GM12878 (cell line): ENCODE measurements around the gene RRBP1. TPM values are rescaled to one million over a fixed set of nuclear protein-coding genes. Genes with fewer than 3 reads are reported as not detected.

Experiments
- ATAC-seq: fragments of 200-7000 bp; cut with Tn5 transposase; 3 replicates; pipeline ENCODE4 v1.9.1; 2020; ENCODE audit warnings: mild to moderate bottlenecking, moderate library complexity
- BruUV-seq: library from RNA; stranded (reverse); fragments of 400-500 nt; replicated peaks from 2 replicates; lab custom pipeline; 2021; lab: Mats Ljungman, UMichigan
- CTCF ChIA-PET: fragments of 300-600 bp; sonication (Branson Sonifier 250); formaldehyde crosslinking; extraction: SDS; loops from one replicate; lab custom pipeline; 2021; ENCODE audit warnings: inconsistent platforms; lab: Yijun Ruan, JAX
- POLR2A ChIA-PET: fragments of 350-600 bp; formaldehyde crosslinking; extraction: SDS; loops from one replicate; lab custom pipeline; 2021; ENCODE audit warnings: inconsistent platforms; lab: Charles Lee
- RAD21 ChIA-PET: fragments of 300-600 bp; sonication (Branson Sonifier 250); formaldehyde crosslinking; loops from one replicate; lab custom pipeline; 2023; ENCODE audit warnings: antibody characterized with exemption; ENCODE audit not compliant: unreplicated experiment; lab: Charles Lee
- SMC1A ChIA-PET: fragments of 300-600 bp; sonication (Branson Sonifier 250); formaldehyde crosslinking; loops from one replicate; lab custom pipeline; 2023; ENCODE audit not compliant: unreplicated experiment, uncharacterized antibody; lab: Charles Lee
- DNase-seq: peaks from one replicate; pipeline ENCODE4 v3.0.0-alpha.2; 2011; ENCODE audit warnings: low read depth, low spot score
- FAIRE-seq: peaks from 3 replicates; lab custom pipeline; 2011; peaks lifted over from hg19 to GRCh38; lab: Jason Lieb, UNC
- H2AFZ ChIP-seq: 2 replicates; pipeline ENCODE4 v1.6.0; 2011; ENCODE audit warnings: low read depth, low read length, control low read depth; ENCODE audit not compliant: control insufficient read depth
- H3K27ac ChIP-seq: 2 replicates; pipeline ENCODE4 v1.5.1; 2011; ENCODE audit warnings: control low read depth; ENCODE audit not compliant: control insufficient read depth, insufficient read depth
- H3K27me3 ChIP-seq, 2 experiments: replicated peaks in 1 of 2; 2 replicates each; pipeline versions ENCODE4 v1.6.0 to v1.6.1; 2011; ENCODE audit warnings: low read length in 1 of 2; ENCODE audit not compliant: control insufficient read depth in 2 of 2, insufficient read depth in 2 of 2
- H3K36me3 ChIP-seq, 2 experiments: 2 replicates each; pipeline ENCODE4 v1.5.1; 2011; ENCODE audit warnings: low read length in 1 of 2; ENCODE audit not compliant: control insufficient read depth in 2 of 2, insufficient read depth in 2 of 2
- H3K4me1 ChIP-seq: 2 replicates; pipeline ENCODE4 v1.6.1; 2011; ENCODE audit warnings: mild to moderate bottlenecking, low read length, moderate library complexity, mixed read lengths; ENCODE audit not compliant: control insufficient read depth, insufficient read depth
- H3K4me2 ChIP-seq: 2 replicates; pipeline ENCODE4 v1.6.0; 2011; ENCODE audit warnings: control low read depth; ENCODE audit not compliant: control insufficient read depth, insufficient read depth
- H3K4me3 ChIP-seq: fragments of 200-600 bp; sonication (generic); 2 replicates; pipeline ENCODE4 v1.5.1; 2016
- H3K79me2 ChIP-seq: 2 replicates; pipeline ENCODE4 v1.6.0; 2011; ENCODE audit warnings: low read length; ENCODE audit not compliant: control insufficient read depth, insufficient read depth
- H3K9ac ChIP-seq: 2 replicates; pipeline ENCODE4 v1.8.0; 2011; ENCODE audit warnings: low read length, control low read depth, mixed read lengths; ENCODE audit not compliant: control insufficient read depth, insufficient read depth
- H3K9me3 ChIP-seq: replicated peaks from 3 replicates; pipeline ENCODE4 v1.5.1; 2011; ENCODE audit warnings: mild to moderate bottlenecking, low read length; ENCODE audit not compliant: control insufficient read depth, insufficient read depth
- H4K20me1 ChIP-seq: 2 replicates; pipeline ENCODE4 v1.6.0; 2011; ENCODE audit not compliant: control insufficient read depth, insufficient read depth
- EGR1 ChIP-seq, 2 experiments: IDR thresholded peaks; 1 replicate in 1 of 2; 2 replicates in 1 of 2; pipeline ENCODE4 v1.6.1; 2011 to 2012; ENCODE audit warnings: low read depth in 2 of 2, low read length in 2 of 2, borderline replicate concordance in 1 of 2, mild to moderate bottlenecking in 1 of 2, moderate library complexity in 1 of 2
- FOXK2 ChIP-seq: fragments of 450-650 bp; IDR thresholded peaks from 2 replicates; pipeline ENCODE4 v1.6.1; 2017; ENCODE audit warnings: mild to moderate bottlenecking, moderate library complexity
- GATAD2B ChIP-seq: fragments of 450-650 bp; conservative IDR thresholded peaks from 2 replicates; pipeline ENCODE4 v1.6.1; 2017; ENCODE audit warnings: low read depth, mild to moderate bottlenecking, moderate library complexity
- MEF2A ChIP-seq: IDR thresholded peaks from 2 replicates; pipeline ENCODE4 v1.6.1; 2011; ENCODE audit warnings: low read depth, mild to moderate bottlenecking, low read length, moderate library complexity; ENCODE audit not compliant: insufficient read depth
- SREBF2 ChIP-seq: IDR thresholded peaks from 2 replicates; pipeline ENCODE4 v1.6.1; 2012; ENCODE audit warnings: mild to moderate bottlenecking, low read length
- STAT1 ChIP-seq: fragments of 450-650 bp; conservative IDR thresholded peaks from 2 replicates; pipeline ENCODE4 v1.6.1; 2014; ENCODE audit warnings: antibody characterized with exemption, mild to moderate bottlenecking
- TARDBP ChIP-seq: IDR thresholded peaks from 2 replicates; pipeline ENCODE4 v1.6.1; 2016; ENCODE audit warnings: borderline replicate concordance
- WGBS: methylation state at CpG from one replicate; pipeline ENCODE4 v1.1.6; 2016; ENCODE audit warnings: low lambda C conversion rate; ENCODE audit not compliant: insufficient replicate concordance, insufficient coverage; ENCODE audit errors: missing lambda C conversion rate; 5-methylcytosine and 5-hydroxymethylcytosine counted together
- in situ Hi-C: fragments of 300-500 bp; cut with MboI; formaldehyde crosslinking; loops from 9 replicates; pipeline ENCODE4 v1.14.3; 2018; ENCODE audit warnings: mixed read lengths
- intact Hi-C: fragments of 100-400 bp; cut with micrococcal nuclease; formaldehyde crosslinking; loops from one replicate; pipeline ENCODE4 v1.14.2; 2022; ENCODE audit not compliant: unreplicated experiment
- polyA plus RNA-seq, 11 experiments: library from polyadenylated mRNA; depleted of rRNA in 4 of 11; unstranded in 6 of 11; stranded (reverse) in 5 of 11; fragments of >200 nt; fragmentation: Nextera tagmentation in 4 of 11; fragmentation: Illumina TruSeq in 1 of 11; extraction: Ambion mirVana in 4 of 11; extraction: Trizol in 1 of 11; gene quantifications; 1 replicate in 1 of 11; 2 replicates in 10 of 11; pipeline versions ENCODE4 v1.2.1 to v1.2.3, GENCODE V29; 2011 to 2016; ENCODE audit warnings: inconsistent platforms in 2 of 11, missing spikeins in 2 of 11, low read depth in 1 of 11
- total RNA-seq, 4 experiments: library from RNA; depleted of rRNA in 3 of 4; stranded (reverse); fragments of >200 nt in 3 of 4; fragmentation: Illumina TruSeq in 1 of 4; extraction: Trizol in 1 of 4; gene quantifications; 2 replicates each; pipeline versions ENCODE4 v1.2.1 to v1.2.3, GENCODE V29; 2013 to 2021
- TF ChIP-seq, protein P1 (sequence below): fragments of 450-650 bp; IDR thresholded peaks from 2 replicates; pipeline ENCODE4 v1.6.1; 2016; ENCODE audit warnings: mild to moderate bottlenecking
- TF ChIP-seq, protein P2 (sequence below): IDR thresholded peaks from 2 replicates; pipeline ENCODE4 v1.6.1; 2012; ENCODE audit warnings: low read depth, low read length, improper control_type of control experiment
- TF ChIP-seq, protein P3 (sequence below): fragments of 450-650 bp; formaldehyde crosslinking; IDR thresholded peaks from 2 replicates; pipeline ENCODE4 v1.4.0; 2020; ENCODE audit warnings: mild to moderate bottlenecking, moderate library complexity
- TF ChIP-seq, protein P4 (sequence below): fragments of 450-650 bp; IDR thresholded peaks from 2 replicates; pipeline ENCODE4 v1.6.1; 2017; ENCODE audit warnings: mild to moderate bottlenecking

The RRBP1 gene
- total and polyA plus RNA-seq, 10 of the 15 experiments (the other 5 are each of a cell fraction or from before 2014, with no cell fraction given), result 1.2 to 57.4 (median 24.6) TPM

DNA sequence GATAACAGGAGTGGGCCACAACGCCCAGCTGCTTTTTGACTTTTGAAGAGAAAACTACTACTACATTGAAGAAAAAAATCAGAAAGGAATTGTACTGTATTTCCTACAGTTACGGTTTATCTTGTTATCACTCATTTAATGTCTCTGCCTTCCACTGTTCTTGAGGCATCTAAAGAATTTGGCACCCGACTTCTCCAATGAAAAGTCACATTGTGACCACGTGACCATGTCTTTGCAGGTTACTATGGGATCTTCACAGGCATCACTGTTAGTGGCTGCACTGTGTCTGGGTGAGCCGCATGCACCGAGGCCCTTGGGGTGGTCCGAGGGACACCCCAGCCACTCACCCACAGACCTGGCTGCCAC lies 26.8 kb downstream of the RRBP1 start:
- Histone ChIP-seq H3K27ac (no peak overlapping the region), H3K79me2 (no peaks in the 10 kb centered on the region; the same call in 1 of the 2 replicates), H3K4me1 (no peaks in the 10 kb centered on the region; the same call in 1 of the 2 replicates), H4K20me1 (no peaks in the 10 kb centered on the region), H3K9ac (no peak overlapping the region), H3K36me3 (peaks cover 3 to 7% of the 10 kb centered on the region in 2 experiments; a peak in 2 of 4 replicates), H3K4me2 (no peak overlapping the region), H3K9me3 (no peaks in the 10 kb centered on the region; the same call in 1 of the 3 replicates), H3K4me3 (no peak overlapping the region), H2AFZ (no peak overlapping the region), H3K27me3 (no peaks in the 10 kb centered on the region)
- no TSS peak for BruUV-seq
- CTCF ChIA-PET, result interaction anchor here (1.0 to 1.7 kb wide), 8 partner anchors 9 to 365 kb away, joined by 3 to 9 read pairs (median 4); no protein-coding TSS in a partner anchor
- POLR2A ChIA-PET, result no interaction called here
- in situ Hi-C loops, result no loop called here
- TF ChIP-seq, protein P1, sequence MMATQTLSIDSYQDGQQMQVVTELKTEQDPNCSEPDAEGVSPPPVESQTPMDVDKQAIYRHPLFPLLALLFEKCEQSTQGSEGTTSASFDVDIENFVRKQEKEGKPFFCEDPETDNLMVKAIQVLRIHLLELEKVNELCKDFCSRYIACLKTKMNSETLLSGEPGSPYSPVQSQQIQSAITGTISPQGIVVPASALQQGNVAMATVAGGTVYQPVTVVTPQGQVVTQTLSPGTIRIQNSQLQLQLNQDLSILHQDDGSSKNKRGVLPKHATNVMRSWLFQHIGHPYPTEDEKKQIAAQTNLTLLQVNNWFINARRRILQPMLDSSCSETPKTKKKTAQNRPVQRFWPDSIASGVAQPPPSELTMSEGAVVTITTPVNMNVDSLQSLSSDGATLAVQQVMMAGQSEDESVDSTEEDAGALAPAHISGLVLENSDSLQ, result no peak
- TF ChIP-seq SREBF2, result no peak
- no peak for TF ChIP-seq GATAD2B
- TF ChIP-seq EGR1 (IDR thresholded peaks at IDR 0.05; ENCODE audit: borderline replicate concordance in 1 of 2, low read depth in 2 of 2, low read length in 2 of 2), result no peak
- no peak for TF ChIP-seq FOXK2
- no peak for TF ChIP-seq STAT1
- no peak for TF ChIP-seq MEF2A
- TF ChIP-seq, protein P2, sequence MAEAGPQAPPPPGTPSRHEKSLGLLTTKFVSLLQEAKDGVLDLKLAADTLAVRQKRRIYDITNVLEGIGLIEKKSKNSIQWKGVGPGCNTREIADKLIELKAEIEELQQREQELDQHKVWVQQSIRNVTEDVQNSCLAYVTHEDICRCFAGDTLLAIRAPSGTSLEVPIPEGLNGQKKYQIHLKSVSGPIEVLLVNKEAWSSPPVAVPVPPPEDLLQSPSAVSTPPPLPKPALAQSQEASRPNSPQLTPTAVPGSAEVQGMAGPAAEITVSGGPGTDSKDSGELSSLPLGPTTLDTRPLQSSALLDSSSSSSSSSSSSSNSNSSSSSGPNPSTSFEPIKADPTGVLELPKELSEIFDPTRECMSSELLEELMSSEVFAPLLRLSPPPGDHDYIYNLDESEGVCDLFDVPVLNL, result no peak
- TF ChIP-seq, protein P3, sequence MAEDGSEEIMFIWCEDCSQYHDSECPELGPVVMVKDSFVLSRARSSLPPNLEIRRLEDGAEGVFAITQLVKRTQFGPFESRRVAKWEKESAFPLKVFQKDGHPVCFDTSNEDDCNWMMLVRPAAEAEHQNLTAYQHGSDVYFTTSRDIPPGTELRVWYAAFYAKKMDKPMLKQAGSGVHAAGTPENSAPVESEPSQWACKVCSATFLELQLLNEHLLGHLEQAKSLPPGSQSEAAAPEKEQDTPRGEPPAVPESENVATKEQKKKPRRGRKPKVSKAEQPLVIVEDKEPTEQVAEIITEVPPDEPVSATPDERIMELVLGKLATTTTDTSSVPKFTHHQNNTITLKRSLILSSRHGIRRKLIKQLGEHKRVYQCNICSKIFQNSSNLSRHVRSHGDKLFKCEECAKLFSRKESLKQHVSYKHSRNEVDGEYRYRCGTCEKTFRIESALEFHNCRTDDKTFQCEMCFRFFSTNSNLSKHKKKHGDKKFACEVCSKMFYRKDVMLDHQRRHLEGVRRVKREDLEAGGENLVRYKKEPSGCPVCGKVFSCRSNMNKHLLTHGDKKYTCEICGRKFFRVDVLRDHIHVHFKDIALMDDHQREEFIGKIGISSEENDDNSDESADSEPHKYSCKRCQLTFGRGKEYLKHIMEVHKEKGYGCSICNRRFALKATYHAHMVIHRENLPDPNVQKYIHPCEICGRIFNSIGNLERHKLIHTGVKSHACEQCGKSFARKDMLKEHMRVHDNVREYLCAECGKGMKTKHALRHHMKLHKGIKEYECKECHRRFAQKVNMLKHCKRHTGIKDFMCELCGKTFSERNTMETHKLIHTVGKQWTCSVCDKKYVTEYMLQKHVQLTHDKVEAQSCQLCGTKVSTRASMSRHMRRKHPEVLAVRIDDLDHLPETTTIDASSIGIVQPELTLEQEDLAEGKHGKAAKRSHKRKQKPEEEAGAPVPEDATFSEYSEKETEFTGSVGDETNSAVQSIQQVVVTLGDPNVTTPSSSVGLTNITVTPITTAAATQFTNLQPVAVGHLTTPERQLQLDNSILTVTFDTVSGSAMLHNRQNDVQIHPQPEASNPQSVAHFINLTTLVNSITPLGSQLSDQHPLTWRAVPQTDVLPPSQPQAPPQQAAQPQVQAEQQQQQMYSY (CRISPR knock-in tag), result no peak
- TF ChIP-seq, protein P4, sequence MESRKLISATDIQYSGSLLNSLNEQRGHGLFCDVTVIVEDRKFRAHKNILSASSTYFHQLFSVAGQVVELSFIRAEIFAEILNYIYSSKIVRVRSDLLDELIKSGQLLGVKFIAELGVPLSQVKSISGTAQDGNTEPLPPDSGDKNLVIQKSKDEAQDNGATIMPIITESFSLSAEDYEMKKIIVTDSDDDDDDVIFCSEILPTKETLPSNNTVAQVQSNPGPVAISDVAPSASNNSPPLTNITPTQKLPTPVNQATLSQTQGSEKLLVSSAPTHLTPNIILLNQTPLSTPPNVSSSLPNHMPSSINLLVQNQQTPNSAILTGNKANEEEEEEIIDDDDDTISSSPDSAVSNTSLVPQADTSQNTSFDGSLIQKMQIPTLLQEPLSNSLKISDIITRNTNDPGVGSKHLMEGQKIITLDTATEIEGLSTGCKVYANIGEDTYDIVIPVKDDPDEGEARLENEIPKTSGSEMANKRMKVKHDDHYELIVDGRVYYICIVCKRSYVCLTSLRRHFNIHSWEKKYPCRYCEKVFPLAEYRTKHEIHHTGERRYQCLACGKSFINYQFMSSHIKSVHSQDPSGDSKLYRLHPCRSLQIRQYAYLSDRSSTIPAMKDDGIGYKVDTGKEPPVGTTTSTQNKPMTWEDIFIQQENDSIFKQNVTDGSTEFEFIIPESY, result no peak
- TF ChIP-seq TARDBP, result no peak
- SMC1A ChIA-PET, result interaction anchor here (0.9 to 1.5 kb wide), 3 partner anchors 9 to 243 kb away, joined by 3 to 4 read pairs (median 4); no protein-coding TSS in a partner anchor
- no peak for ATAC-seq
- 97% methylated on average over 7 of the region's 7 CpGs for WGBS
- RAD21 ChIA-PET, result no interaction called here
- intact Hi-C loops, result loop anchor here (10.0 kb wide), 1 partner anchor 240 kb away; no protein-coding TSS in a partner anchor
- FAIRE-seq, result no peak
- no peak for DNase-seq
